A673 (cell line): Measurements from ENCODE around the gene VPS4B. TPM values are rescaled to one million over a fixed set of nuclear protein-coding genes. Genes with fewer than 3 reads are reported as not detected.

Experiments used
- Bru-seq: library from RNA; stranded (reverse); fragments of 400-500 nt; gene quantifications from one replicate; lab custom pipeline; 2021; lab: Mats Ljungman, UMichigan
- BruChase-seq, 2 experiments: library from RNA; stranded (reverse); fragments of 400-500 nt; gene quantifications; one replicate each; lab custom pipeline; 2021; lab: Mats Ljungman, UMichigan
- BruUV-seq: library from RNA; stranded (reverse); fragments of 400-500 nt; replicated peaks from 2 replicates; lab custom pipeline; 2021; lab: Mats Ljungman, UMichigan
- CTCF ChIA-PET: fragments of 300-600 bp; sonication (Branson Sonifier 250); formaldehyde crosslinking; loops from one replicate; lab custom pipeline; 2022; ENCODE audit warnings: antibody characterized with exemption; lab: Charles Lee
- POLR2A ChIA-PET: fragments of 300-600 bp; sonication (Branson Sonifier 250); formaldehyde crosslinking; loops from one replicate; lab custom pipeline; 2022; ENCODE audit warnings: antibody characterized with exemption; ENCODE audit not compliant: low non-redundant PET; lab: Charles Lee
- DNase-seq: peaks from one replicate; pipeline ENCODE4 v3.0.0-alpha.2; 2015; ENCODE audit warnings: low spot score
- H3K27ac ChIP-seq: fragments of 200-600 bp; sonication (generic); 2 replicates; pipeline ENCODE4 v1.5.1; 2016; ENCODE audit warnings: mixed run types, low read depth, mild to moderate bottlenecking, mixed read lengths, antibody characterized with exemption, low read length; ENCODE audit not compliant: poor library complexity, severe bottlenecking
- H3K27me3 ChIP-seq: fragments of 200-600 bp; sonication (generic); replicated peaks from 2 replicates; pipeline ENCODE4 v1.6.1; 2017; ENCODE audit warnings: mixed run types, low read depth, mild to moderate bottlenecking, mixed read lengths, antibody characterized with exemption, low read length; ENCODE audit not compliant: insufficient read depth, poor library complexity
- H3K36me3 ChIP-seq: fragments of 200-600 bp; sonication (generic); 2 replicates; pipeline ENCODE4 v1.6.1; 2016; ENCODE audit warnings: mixed run types, mild to moderate bottlenecking, mixed read lengths, antibody characterized with exemption, low read length; ENCODE audit not compliant: insufficient read depth, poor library complexity, severe bottlenecking
- H3K4me1 ChIP-seq: fragments of 200-600 bp; sonication (generic); 2 replicates; pipeline ENCODE4 v1.6.1; 2017; ENCODE audit warnings: mixed run types, mild to moderate bottlenecking, mixed read lengths, antibody characterized with exemption, low read length; ENCODE audit not compliant: insufficient read depth, poor library complexity, severe bottlenecking
- H3K4me3 ChIP-seq: fragments of 200-600 bp; sonication (generic); 2 replicates; pipeline ENCODE4 v1.5.1; 2016; ENCODE audit warnings: low read depth, mixed run types, mild to moderate bottlenecking, mixed read lengths, low read length; ENCODE audit not compliant: poor library complexity, severe bottlenecking
- H3K9me3 ChIP-seq: fragments of 200-600 bp; sonication (generic); 2 replicates; pipeline ENCODE4 v1.6.1; 2016; ENCODE audit warnings: mixed run types, low read depth, mild to moderate bottlenecking, mixed read lengths, antibody characterized with exemption, low read length; ENCODE audit not compliant: poor library complexity, severe bottlenecking
- CTCF ChIP-seq: fragments of 300-800, 200-600 bp; sonication (generic); conservative IDR thresholded peaks from 2 replicates; pipeline ENCODE4 v1.5.1; 2017; ENCODE audit warnings: low read depth, mild to moderate bottlenecking, antibody characterized with exemption, low read length, moderate library complexity, mixed read lengths
- EZH2 ChIP-seq: fragments of 200-600 bp; sonication (generic); IDR thresholded peaks from 2 replicates; pipeline ENCODE4 v1.6.1; 2017; ENCODE audit warnings: borderline replicate concordance, low read depth, mild to moderate bottlenecking, mixed read lengths, antibody characterized with exemption, low read length; ENCODE audit not compliant: poor library complexity, severe bottlenecking
- intact Hi-C: fragments of 100-400 bp; cut with micrococcal nuclease; formaldehyde crosslinking; loops from one replicate; pipeline ENCODE4 v1.10.0; 2022; ENCODE audit not compliant: unreplicated experiment
- long read RNA-seq: library from polyadenylated mRNA; stranded (forward); transcript quantifications from one replicate; pipeline ENCODE4 v2.0.0, GENCODE V29; 2022
- total RNA-seq: library from RNA; stranded (reverse); gene quantifications from 2 replicates; pipeline ENCODE4 v1.2.3, GENCODE V29; 2021

The VPS4B gene
- total RNA-seq (88.7 and 94.8 TPM in 2 replicates), Bru-seq, nascent RNA (percentile 95 among the genes with signal in this experiment), BruChase-seq, experiment 1, labeled RNA remaining after a 2-hour chase (percentile 95 among the genes with signal in this experiment), BruChase-seq, experiment 2, labeled RNA remaining after a 6-hour chase (percentile 93 among the genes with signal in this experiment)
- long read RNA-seq, transcript VPS4B-201 (11 exons, 3,324 nt), result major isoform, 192 of 215 reads
- long read RNA-seq, partial matches to known transcripts, result 13 of 215 reads
- long read RNA-seq, other reads (novel, unspliced or antisense), result 9 of 215 reads

DNA sequence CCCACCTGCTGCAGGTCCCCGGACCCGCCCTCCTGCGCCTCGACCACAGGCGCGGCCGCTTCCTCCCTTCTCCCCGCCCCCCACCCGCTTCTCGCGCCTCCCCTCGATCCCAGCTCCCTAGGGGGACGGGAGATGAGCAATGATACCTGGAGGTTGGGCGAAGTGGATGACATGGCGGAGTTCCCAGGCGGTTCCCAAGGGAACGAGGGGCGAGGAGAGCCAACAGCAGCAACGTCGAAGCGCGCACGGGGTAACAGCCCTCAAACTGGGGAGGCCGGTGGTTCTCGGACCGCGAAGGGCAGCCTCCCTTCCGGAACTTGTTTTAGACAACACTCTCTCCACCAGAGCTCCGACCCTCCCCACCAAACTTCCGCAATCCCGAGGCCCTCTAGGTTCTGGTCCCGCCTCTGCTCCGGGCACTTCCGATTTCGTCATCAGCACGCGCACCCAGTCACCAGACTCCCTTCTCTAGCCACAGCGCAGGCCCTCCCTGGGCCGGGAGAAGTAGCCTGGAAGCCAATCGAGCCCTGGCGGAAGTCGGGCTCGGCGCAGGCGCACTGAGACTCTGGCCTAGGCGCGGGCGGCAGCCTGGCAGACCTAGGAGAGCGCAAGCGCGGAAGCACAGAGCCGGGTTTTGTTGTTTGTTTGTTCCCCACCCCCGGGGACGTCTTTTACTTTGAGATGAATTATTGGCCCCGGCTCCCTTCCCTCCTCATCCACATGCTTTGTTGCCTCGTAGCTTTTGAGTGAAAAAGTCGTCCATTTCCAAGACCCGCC lies at the start of gene VPS4B:
Gene VPS4B (minus strand): TSS at position 390 of the 777 bp plus-strand sequence. CDS start 217 bp downstream, at position 173.
- DNase-seq, result peak; percentile 100
- H3K4me3 ChIP-seq, result peak within 1 kb of the TSS; percentile 78
- CTCF ChIA-PET, result interaction anchor here (0.6 kb wide), 1 partner anchor 406 kb away, joined by 4 read pairs; no protein-coding TSS in a partner anchor
- no peaks in the 10 kb centered on the region for H3K9me3 ChIP-seq
- H3K4me1 ChIP-seq, result peaks cover 8% of the 10 kb centered on the region
- BruUV-seq, result no TSS peak
- no peaks in the 10 kb centered on the region for H3K27me3 ChIP-seq
- H3K27ac ChIP-seq, result peak within 1 kb of the TSS; percentile 91
- TF ChIP-seq CTCF (no peak), EZH2 (no peak)
- POLR2A ChIA-PET, result interaction anchor here (0.6 kb wide), 1 partner anchor 12 kb away, joined by 4 read pairs; no protein-coding TSS in a partner anchor
- intact Hi-C loops, result no loop called here
- peaks cover 19% of the 10 kb centered on the region for H3K36me3 ChIP-seq

GRCh38 chr18:63470751-63471150 lies 48.5 kb upstream of the VPS4B start:
- Histone ChIP-seq H3K9me3 (no peaks in the 10 kb centered on the region), H3K27ac (no peak overlapping the region), H3K4me1 (no peaks in the 10 kb centered on the region), H3K27me3 (no peaks in the 10 kb centered on the region), H3K4me3 (no peak overlapping the region), H3K36me3 (no peaks in the 10 kb centered on the region)
- intact Hi-C loops, result no loop called here
- ChIA-PET CTCF (no interaction called here), POLR2A (no interaction called here)
- DNase-seq, result no peak
- BruUV-seq, result no TSS peak
- TF ChIP-seq EZH2, result no peak
- TF ChIP-seq CTCF, result no peak

DNA sequence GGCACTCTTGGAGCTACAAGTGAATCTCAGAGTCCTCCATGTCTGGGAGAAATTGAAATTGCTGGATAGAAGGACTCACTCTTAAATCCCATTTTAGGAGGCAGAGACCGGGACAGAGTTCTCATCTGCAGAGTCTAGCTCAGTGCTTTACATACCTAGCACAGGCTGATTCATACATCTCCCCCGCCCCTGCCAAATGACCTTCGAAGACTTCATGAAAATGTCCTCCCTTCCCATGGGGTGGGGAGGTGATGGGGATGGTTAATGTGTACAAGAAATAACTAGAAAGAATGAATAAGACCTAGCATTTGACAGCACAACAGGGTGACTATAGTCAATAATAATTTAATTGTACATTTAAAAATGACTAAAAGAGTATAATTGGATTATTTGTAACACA lies 46.3 kb upstream of the VPS4B start:
- DNase-seq, result no peak
- no peak overlapping the region for H3K4me3 ChIP-seq
- H3K4me1 ChIP-seq, result no peaks in the 10 kb centered on the region
- no peak overlapping the region for H3K27ac ChIP-seq
- no peaks in the 10 kb centered on the region for H3K27me3 ChIP-seq
- BruUV-seq, result no TSS peak
- intact Hi-C loops, result no loop called here
- no peaks in the 10 kb centered on the region for H3K36me3 ChIP-seq
- ChIA-PET CTCF (no interaction called here), POLR2A (interaction anchor here (0.5 kb wide), 1 partner anchor 99 kb away, joined by 3 read pairs; no protein-coding TSS in a partner anchor)
- H3K9me3 ChIP-seq, result no peaks in the 10 kb centered on the region
- TF ChIP-seq EZH2 (no peak), CTCF (no peak)
